Thymus (tissue), 11 donors: ENCODE results near the gene RING1. TPM values are rescaled to one million over a fixed set of nuclear protein-coding genes. Genes with fewer than 3 reads are reported as not detected.

Experiments
- DNase-seq, 9 donors: peaks; one replicate each; pipeline ENCODE4 v3.0.0-alpha.2; 2013; ENCODE audit warnings: low spot score in 9 of 9, low read depth in 6 of 9, missing footprints in 1 of 9
- H3K27ac ChIP-seq, 2 donors: one replicate each; pipeline ENCODE4 v1.5.1; 2013; ENCODE audit warnings: control low read depth in 1 of 2, low read depth in 1 of 2, low read length in 1 of 2, mild to moderate bottlenecking in 1 of 2, moderate library complexity in 1 of 2
- H3K27me3 ChIP-seq, 2 donors: one replicate each; pipeline ENCODE4 v1.5.1; 2013; ENCODE audit warnings: low read length in 1 of 2; ENCODE audit not compliant: control insufficient read depth in 2 of 2, insufficient read depth in 1 of 2
- H3K36me3 ChIP-seq, 2 donors: one replicate each; pipeline ENCODE4 v1.5.1; 2013; ENCODE audit warnings: low read length in 1 of 2, mild to moderate bottlenecking in 1 of 2, moderate library complexity in 1 of 2; ENCODE audit not compliant: control insufficient read depth in 2 of 2, insufficient read depth in 2 of 2
- H3K4me1 ChIP-seq, 2 donors: one replicate each; pipeline ENCODE4 v1.5.1; 2013; ENCODE audit warnings: low read length in 2 of 2; ENCODE audit not compliant: control insufficient read depth in 2 of 2, insufficient read depth in 2 of 2
- H3K4me3 ChIP-seq, 2 donors: one replicate each; pipeline ENCODE4 v1.5.1; 2013; ENCODE audit warnings: low read length in 2 of 2, control low read depth in 1 of 2, mild to moderate bottlenecking in 1 of 2
- H3K9me3 ChIP-seq, 2 donors: one replicate each; pipeline ENCODE4 v1.5.1; 2013; ENCODE audit warnings: low read length in 1 of 2, mild to moderate bottlenecking in 1 of 2; ENCODE audit not compliant: control insufficient read depth in 2 of 2, insufficient read depth in 1 of 2
- WGBS: extraction: QIAGEN DNeasy Blood & Tissue Kit; methylation state at CpG from one replicate; pipeline ENCODE4 v1.1.7; 2013; 5-methylcytosine and 5-hydroxymethylcytosine counted together
- polyA plus RNA-seq: library from polyadenylated mRNA; stranded (reverse); fragments of 200-250 nt; gene quantifications from one replicate; pipeline ENCODE4 v1.2.3, GENCODE V29; 2013
- total RNA-seq: library from RNA; stranded (reverse); fragments of 120-200 nt; gene quantifications from one replicate; pipeline ENCODE4 v1.2.4, GENCODE V29; 2013
- donor health status: healthy.

RING1 gene
- total and polyA plus RNA-seq, 2 donors: 35.0 to 62.6 TPM

GRCh38 chr6:33177552-33178446 lies 30.5 kb upstream of the RING1 start:
- no peak overlapping the region for H3K27ac ChIP-seq
- DNase-seq: no peak
- no peak overlapping the region for H3K4me3 ChIP-seq
- WGBS: 95% methylated on average over 19 of the region's 19 CpGs
- H3K9me3 ChIP-seq: no peaks in the 10 kb centered on the region
- no peaks in the 10 kb centered on the region for H3K36me3 ChIP-seq
- peaks cover 0 to 13% of the 10 kb centered on the region in 2 donors for H3K27me3 ChIP-seq
- no peaks in the 10 kb centered on the region for H3K4me1 ChIP-seq

- Histone ChIP-seq H3K36me3 (no peaks in the 10 kb centered on the region), H3K4me3 (no peak overlapping the region), H3K9me3 (peaks cover 0 to under 1% of the 10 kb centered on the region in 2 donors), H3K27me3 (peaks cover 0 to 5% of the 10 kb centered on the region in 2 donors), H3K27ac (no peak overlapping the region), H3K4me1 (no peaks in the 10 kb centered on the region)
- DNase-seq: no peak
- 94% methylated on average over 10 of the region's 10 CpGs for WGBS
Observed at GRCh38 chr6:33178755-33179475, 29.4 kb upstream of the RING1 start.

GRCh38 chr6:33181141-33181540 lies 27.2 kb upstream of the RING1 start:
- Histone ChIP-seq H3K4me1 (no peaks in the 10 kb centered on the region), H3K36me3 (no peaks in the 10 kb centered on the region), H3K27me3 (peaks cover 2 to 8% of the 10 kb centered on the region in 2 donors), H3K4me3 (no peak overlapping the region), H3K9me3 (peaks cover 0 to 5% of the 10 kb centered on the region in 2 donors), H3K27ac (no peak overlapping the region)
- no peak for DNase-seq
- WGBS: 97% methylated on average over 7 of the region's 7 CpGs

- 76% methylated on average over 5 of the region's 5 CpGs for WGBS
- DNase-seq: no peak
- H3K36me3 ChIP-seq: no peaks in the 10 kb centered on the region
- H3K9me3 ChIP-seq: peaks cover 0 to 5% of the 10 kb centered on the region in 2 donors
- peaks cover 2 to 18% of the 10 kb centered on the region in 2 donors for H3K27me3 ChIP-seq
- no peak overlapping the region for H3K4me3 ChIP-seq
- H3K4me1 ChIP-seq: no peaks in the 10 kb centered on the region
- H3K27ac ChIP-seq: no peak overlapping the region
Observed at GRCh38 chr6:33183071-33183683, 25.1 kb upstream of the RING1 start.

GRCh38 chr6:33185190-33185589 lies 23.1 kb upstream of the RING1 start:
- no peak overlapping the region for H3K4me3 ChIP-seq
- no peak overlapping the region for H3K27ac ChIP-seq
- H3K9me3 ChIP-seq: peaks cover 0 to 5% of the 10 kb centered on the region in 2 donors
- H3K27me3 ChIP-seq: peaks cover 2 to 29% of the 10 kb centered on the region in 2 donors
- no peaks in the 10 kb centered on the region for H3K36me3 ChIP-seq
- no peaks in the 10 kb centered on the region for H3K4me1 ChIP-seq
- no peak for DNase-seq
- 95% methylated on average over 9 of the region's 9 CpGs for WGBS

GRCh38 chr6:33185654-33186187 lies 22.6 kb upstream of the RING1 start:
- no peak for DNase-seq
- 86% methylated on average over 4 of the region's 4 CpGs for WGBS
- Histone ChIP-seq H3K27ac (no peak overlapping the region), H3K27me3 (peaks cover 5 to 35% of the 10 kb centered on the region in 2 donors), H3K4me1 (no peaks in the 10 kb centered on the region), H3K4me3 (no peak overlapping the region), H3K9me3 (peaks cover 0 to 5% of the 10 kb centered on the region in 2 donors), H3K36me3 (no peaks in the 10 kb centered on the region)

GRCh38 chr6:33187809-33188208 lies 20.5 kb upstream of the RING1 start:
- peaks cover 4 to 6% of the 10 kb centered on the region in 2 donors for H3K4me1 ChIP-seq
- WGBS: 92% methylated on average over 1 of the region's 1 CpG
- no peak overlapping the region for H3K27ac ChIP-seq
- no peak for DNase-seq
- H3K4me3 ChIP-seq: no peak overlapping the region
- H3K36me3 ChIP-seq: no peaks in the 10 kb centered on the region
- H3K27me3 ChIP-seq: peaks cover 23 to 56% of the 10 kb centered on the region in 2 donors
- H3K9me3 ChIP-seq: peaks cover 0 to 5% of the 10 kb centered on the region in 2 donors

- Histone ChIP-seq H3K4me1 (peaks cover 7 to 8% of the 10 kb centered on the region in 2 donors), H3K27me3 (peaks cover 28 to 68% of the 10 kb centered on the region in 2 donors), H3K27ac (no peak overlapping the region), H3K4me3 (no peak overlapping the region), H3K36me3 (peaks cover 2 to 5% of the 10 kb centered on the region in 2 donors), H3K9me3 (peaks cover 0 to 2% of the 10 kb centered on the region in 2 donors)
- WGBS: 95% methylated on average over 8 of the region's 8 CpGs
- no peak for DNase-seq
Observed at GRCh38 chr6:33189164-33189563, 19.1 kb upstream of the RING1 start.
